RWPE2 (cell line): ENCODE measurements around the gene NCAPH2.

Experiments
- ATAC-seq: fragments of 200-7000 bp; cut with Tn5 transposase; 3 replicates; pipeline ENCODE4 v1.9.1; 2021; ENCODE audit warnings: low read depth
- DNase-seq: peaks from one replicate; pipeline ENCODE4 v3.0.0-alpha.2; 2020; ENCODE audit warnings: low spot score
- H3K27ac ChIP-seq: fragments of 450-650 bp; 2 replicates; pipeline ENCODE4 v1.5.1; 2017; ENCODE audit warnings: mild to moderate bottlenecking; ENCODE audit not compliant: poor library complexity, severe bottlenecking
- H3K27me3 ChIP-seq: fragments of 250-450 bp; sonication (Bioruptor Pico); 2 replicates; pipeline ENCODE4 v1.5.1; 2021; ENCODE audit warnings: mild to moderate bottlenecking, moderate library complexity; ENCODE audit not compliant: insufficient read depth, poor library complexity, severe bottlenecking
- H3K36me3 ChIP-seq: fragments of 250-450 bp; sonication (Bioruptor Pico); 2 replicates; pipeline ENCODE4 v1.5.1; 2020; ENCODE audit warnings: low read depth, mild to moderate bottlenecking, moderate library complexity
- H3K4me1 ChIP-seq: fragments of 250-450 bp; sonication (Bioruptor Pico); 2 replicates; pipeline ENCODE4 v1.5.1; 2021; ENCODE audit warnings: mild to moderate bottlenecking, moderate library complexity; ENCODE audit not compliant: insufficient read depth, poor library complexity, severe bottlenecking
- H3K4me3 ChIP-seq: fragments of 250-450 bp; sonication (Bioruptor Pico); 2 replicates; pipeline ENCODE4 v1.5.1; 2021; ENCODE audit warnings: mild to moderate bottlenecking, moderate library complexity; ENCODE audit not compliant: severe bottlenecking
- H3K9me3 ChIP-seq: fragments of 250-450 bp; sonication (Bioruptor Pico); 2 replicates; pipeline ENCODE4 v1.5.1; 2021; ENCODE audit warnings: mild to moderate bottlenecking, moderate library complexity; ENCODE audit not compliant: severe bottlenecking
- TF ChIP-seq, protein P1 (sequence below): fragments of 450-650 bp; IDR thresholded peaks from one replicate; pipeline ENCODE4 v1.5.1; 2017; ENCODE audit warnings: mild to moderate bottlenecking, moderate library complexity; ENCODE audit not compliant: poor library complexity, severe bottlenecking

NCAPH2 gene

DNA sequence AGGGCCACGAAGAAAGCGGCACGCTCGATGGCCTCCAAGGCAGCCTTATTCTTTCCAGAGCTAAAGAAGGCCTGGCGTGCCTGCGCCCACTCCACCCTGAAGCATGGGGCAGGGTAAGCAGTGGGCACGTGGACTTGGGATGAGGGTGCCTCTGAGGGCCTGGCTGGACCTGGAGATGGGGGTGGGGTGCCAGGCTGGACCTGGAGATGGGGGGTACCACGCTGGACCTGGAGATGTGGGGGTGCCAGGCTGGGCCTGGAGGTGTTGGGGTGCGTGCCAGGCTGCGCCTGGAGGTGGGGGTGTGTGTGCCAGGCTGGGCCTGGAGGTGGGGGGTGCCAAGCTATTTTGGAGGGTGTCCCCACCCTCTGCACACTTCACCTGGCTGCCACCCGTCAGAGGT is 64.9 kb downstream of the NCAPH2 start:
- no peak for DNase-seq
- H3K4me1 ChIP-seq = no peaks in the 10 kb centered on the region
- no peaks in the 10 kb centered on the region for H3K9me3 ChIP-seq
- H3K4me3 ChIP-seq = no peak overlapping the region
- no peak overlapping the region for H3K27ac ChIP-seq
- ATAC-seq = no peak
- H3K27me3 ChIP-seq = no peaks in the 10 kb centered on the region
- TF ChIP-seq, protein P1, sequence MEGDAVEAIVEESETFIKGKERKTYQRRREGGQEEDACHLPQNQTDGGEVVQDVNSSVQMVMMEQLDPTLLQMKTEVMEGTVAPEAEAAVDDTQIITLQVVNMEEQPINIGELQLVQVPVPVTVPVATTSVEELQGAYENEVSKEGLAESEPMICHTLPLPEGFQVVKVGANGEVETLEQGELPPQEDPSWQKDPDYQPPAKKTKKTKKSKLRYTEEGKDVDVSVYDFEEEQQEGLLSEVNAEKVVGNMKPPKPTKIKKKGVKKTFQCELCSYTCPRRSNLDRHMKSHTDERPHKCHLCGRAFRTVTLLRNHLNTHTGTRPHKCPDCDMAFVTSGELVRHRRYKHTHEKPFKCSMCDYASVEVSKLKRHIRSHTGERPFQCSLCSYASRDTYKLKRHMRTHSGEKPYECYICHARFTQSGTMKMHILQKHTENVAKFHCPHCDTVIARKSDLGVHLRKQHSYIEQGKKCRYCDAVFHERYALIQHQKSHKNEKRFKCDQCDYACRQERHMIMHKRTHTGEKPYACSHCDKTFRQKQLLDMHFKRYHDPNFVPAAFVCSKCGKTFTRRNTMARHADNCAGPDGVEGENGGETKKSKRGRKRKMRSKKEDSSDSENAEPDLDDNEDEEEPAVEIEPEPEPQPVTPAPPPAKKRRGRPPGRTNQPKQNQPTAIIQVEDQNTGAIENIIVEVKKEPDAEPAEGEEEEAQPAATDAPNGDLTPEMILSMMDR = no peak
- peaks cover 12% of the 10 kb centered on the region for H3K36me3 ChIP-seq

DNA sequence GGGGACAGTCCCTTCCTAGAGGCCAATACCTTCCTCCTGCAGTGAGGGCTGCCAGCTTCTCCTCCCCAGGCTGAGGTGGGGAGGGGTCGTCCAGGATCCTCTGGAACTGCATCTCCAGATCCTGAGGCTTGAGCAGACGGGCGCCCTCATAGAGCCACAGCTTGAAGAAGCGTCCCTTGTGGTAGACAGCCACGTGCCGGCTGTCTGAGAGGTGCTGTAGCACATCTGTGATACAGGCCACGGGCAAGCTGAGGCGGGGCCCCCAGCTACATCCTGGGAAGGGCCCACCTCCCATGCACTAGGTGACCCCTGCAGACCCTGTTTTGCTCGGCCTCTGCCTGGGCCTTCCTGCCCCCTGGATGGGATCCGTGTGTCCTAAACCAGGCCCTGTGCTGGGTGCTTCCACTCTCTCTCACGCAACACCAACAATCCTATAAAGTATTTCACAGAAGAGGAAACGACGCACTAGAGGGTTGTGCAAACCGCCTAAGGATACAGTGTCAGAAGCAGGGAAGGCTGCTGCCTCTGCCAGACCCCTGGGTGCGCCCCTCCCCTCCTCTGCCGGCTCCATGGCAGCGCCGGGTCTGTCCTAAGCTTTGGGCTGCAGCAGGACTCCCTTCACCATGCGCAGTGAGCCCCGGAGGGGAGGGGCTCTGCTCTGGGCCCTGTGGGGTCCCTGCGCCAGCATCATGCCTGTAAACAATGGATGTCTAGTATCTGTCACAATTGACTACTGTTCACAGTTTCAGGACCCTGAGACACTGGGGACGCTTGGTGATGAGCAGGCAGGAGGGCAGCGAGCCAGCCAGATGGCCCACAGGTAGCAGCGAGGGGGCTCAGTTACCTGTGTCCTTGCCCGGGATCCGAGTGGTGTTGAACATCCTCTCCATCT is 65.7 kb downstream of the NCAPH2 start:
- no peak overlapping the region for H3K27ac ChIP-seq
- H3K4me1 ChIP-seq = no peaks in the 10 kb centered on the region
- no peaks in the 10 kb centered on the region for H3K9me3 ChIP-seq
- DNase-seq (no peak), ATAC-seq (no peak)
- TF ChIP-seq, protein P1 = no peak
- peaks cover 14% of the 10 kb centered on the region for H3K36me3 ChIP-seq
- H3K4me3 ChIP-seq = no peak overlapping the region
- no peaks in the 10 kb centered on the region for H3K27me3 ChIP-seq

DNA sequence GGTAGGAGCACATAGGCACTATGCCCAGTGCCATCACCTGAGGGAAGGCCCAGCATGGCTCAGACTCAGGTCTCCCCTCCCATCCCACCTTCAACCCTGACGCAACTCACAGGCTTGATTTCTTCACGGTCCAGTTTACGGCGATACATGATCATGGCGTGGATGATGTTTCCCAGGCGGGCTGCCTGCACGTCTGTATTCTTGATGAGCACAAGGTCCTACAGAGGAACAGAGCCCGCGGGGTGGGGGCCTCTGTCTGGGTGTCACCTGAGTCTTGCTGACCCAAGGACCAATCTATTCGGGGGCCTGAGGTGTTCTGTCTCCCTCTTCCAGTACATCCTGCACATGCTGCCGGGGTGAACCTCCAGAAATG is 66.3 kb downstream of the NCAPH2 start:
- DNase-seq = no peak
- no peak for ATAC-seq
- Histone ChIP-seq H3K4me3 (no peak overlapping the region), H3K4me1 (no peaks in the 10 kb centered on the region), H3K27me3 (no peaks in the 10 kb centered on the region), H3K9me3 (no peaks in the 10 kb centered on the region), H3K27ac (no peak overlapping the region), H3K36me3 (peaks cover 20% of the 10 kb centered on the region)
- TF ChIP-seq, protein P1 = no peak
